Amniotic epithelial cell (primary cell): ENCODE measurements around the gene FAM135A.
A peak's percentile ranks its signal among the peaks of the same experiment; 100 is the strongest.

Experiments used
- DNase-seq: peaks from one replicate; pipeline ENCODE4 v3.0.0-alpha.2; 2010; ENCODE audit warnings: low read depth

The FAM135A gene

DNA sequence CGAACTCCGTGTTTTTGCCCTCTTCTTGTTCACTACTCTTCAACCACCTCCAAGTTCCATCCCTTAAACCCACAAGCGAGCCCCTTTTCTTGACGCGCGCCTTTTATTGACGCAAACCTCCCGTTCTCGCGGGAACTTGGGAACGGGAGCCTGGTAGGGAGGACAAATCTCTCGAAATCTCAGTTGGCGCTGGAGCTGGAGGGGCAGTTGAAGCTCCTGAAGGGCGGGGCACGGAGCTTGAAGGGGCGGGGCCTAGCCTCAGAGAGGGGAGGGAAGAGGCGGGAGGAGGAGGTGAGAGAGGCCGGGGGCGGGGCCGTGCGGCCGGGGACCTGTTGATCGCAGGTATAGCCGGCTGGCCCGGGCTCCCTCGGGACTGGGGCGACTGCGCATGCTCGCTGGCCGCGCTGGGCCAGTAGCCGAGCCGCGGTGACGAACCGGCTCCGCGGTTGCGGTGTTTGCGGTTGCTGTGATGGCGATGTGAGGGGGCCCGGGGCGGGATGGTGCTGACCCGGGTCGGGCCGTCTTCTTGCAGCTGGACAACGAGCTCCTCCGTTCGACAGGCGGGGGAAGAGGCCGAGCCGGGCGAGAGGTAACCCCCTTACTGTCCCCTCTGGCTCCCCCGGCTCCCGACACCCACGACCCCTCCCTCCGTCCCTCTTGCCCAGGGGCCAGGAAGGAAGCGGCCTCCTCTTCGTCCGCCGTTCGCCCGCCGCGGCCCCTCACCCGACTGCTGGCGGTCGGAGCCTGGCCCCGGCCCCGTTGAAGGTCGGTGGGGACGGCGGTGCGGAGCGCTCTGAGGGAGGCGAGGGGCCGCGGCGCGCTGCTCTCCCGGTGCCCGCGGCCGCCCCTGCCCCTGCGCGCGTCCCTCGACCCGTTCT is at the start of gene FAM135A:
Gene FAM135A, plus strand, starts transcription at position 395 of the 878 bp plus-strand sequence. CDS start 14,835 bp downstream, outside the sequence.
- DNase-seq = peak; percentile 96

- no peak for DNase-seq
Observed at GRCh38 chr6:70363741-70364493, 49.4 kb upstream of the FAM135A start.

DNA sequence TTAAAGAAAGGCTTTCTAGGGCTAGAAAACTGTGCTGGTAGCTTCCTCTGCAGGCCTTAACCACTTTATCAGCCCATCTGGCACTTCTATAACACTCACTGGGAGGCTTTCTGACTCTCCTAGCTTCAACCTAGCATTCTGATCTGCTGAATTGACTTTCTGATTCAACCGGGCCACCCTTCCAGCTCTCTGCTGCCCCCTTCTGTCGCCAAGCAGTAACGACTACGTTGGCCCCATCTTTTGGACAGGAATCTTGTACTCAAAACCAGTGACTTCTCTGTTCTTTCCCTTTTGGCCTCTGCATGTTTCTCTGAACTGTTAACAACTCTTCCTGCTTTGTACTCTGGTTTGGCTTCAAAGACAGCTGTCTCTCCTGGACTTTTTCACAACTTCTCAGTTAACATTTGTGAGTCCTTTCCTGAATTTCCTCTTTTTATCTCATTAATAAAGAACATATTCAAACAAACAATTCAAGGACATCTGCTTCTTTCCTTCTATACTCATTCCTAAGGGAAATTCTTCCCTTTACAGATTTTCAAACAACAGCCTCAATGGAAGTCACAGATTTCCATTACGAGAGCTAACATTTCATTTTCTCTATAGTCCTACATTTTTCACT is 43.9 kb upstream of the FAM135A start:
- peak; percentile 51 for DNase-seq

DNA sequence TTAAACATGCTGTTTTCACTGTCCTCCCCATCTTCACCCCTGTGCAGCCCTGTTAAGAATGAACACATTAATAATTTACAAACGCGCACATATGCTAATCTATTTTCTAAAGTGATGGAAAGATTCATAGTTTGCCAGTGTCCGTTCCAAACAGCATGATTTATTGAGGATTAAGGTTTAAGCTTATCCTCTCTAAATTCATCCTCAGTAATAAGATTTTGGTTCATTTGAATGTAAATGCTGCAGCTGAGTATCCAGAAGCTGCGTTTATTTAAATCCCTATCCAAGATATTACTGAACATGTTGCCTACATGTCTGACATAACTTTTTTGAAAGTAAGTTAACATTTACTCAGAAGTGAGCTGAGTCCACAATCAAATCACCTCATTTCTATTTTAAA is 42.8 kb upstream of the FAM135A start:
- DNase-seq = no peak

DNA sequence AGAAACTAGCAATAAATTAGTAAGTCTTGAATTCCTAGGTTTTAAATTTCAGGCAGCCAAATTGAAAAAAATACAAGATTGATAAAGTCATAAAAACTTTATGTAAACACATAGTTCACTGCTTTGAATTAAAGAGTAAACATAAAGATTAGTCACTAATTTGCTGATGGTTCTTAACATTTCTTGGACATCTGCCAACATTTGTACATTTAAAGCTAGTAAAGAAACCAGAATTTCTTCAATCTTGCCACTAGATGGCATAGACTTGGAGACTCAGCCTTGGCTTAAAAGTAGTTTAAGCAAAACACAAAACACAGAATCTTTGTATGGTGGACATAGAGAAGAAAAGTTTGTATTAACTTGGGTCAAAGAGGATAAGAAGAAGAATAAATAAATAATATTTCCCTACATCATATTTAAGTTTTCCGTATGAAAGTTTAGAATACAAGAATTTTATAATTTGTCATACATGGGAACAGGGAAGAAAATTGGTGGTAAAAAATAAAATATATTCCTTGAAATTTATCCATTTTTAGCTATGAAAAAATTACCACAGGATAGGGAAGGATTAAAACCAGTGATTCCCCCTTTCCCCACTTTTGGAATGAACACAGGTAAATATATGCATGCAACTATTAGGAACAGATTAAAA is 41.7 kb upstream of the FAM135A start:
- DNase-seq = peak; percentile 76

DNA sequence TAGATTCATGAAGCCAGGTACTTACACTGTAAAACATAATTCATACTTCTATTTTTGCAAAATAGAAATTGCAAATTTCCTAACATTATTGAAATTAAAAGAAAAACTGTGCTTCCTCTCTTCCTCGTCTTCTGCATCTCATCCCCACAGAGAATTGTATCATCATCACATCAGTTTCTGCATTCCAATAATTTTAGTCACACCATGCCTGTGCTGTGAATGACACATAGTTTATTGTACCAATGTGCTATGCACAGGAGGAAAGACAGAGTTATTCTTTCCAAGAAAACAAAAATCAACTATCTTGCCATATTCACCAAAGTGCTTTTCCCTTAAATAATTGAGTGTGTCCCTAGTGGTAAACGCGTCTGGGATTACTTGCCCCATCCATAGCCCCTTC is 38.1 kb upstream of the FAM135A start:
- peak; percentile 23 for DNase-seq

- no peak for DNase-seq
Observed at GRCh38 chr6:70375882-70376281, 37.4 kb upstream of the FAM135A start.

DNA sequence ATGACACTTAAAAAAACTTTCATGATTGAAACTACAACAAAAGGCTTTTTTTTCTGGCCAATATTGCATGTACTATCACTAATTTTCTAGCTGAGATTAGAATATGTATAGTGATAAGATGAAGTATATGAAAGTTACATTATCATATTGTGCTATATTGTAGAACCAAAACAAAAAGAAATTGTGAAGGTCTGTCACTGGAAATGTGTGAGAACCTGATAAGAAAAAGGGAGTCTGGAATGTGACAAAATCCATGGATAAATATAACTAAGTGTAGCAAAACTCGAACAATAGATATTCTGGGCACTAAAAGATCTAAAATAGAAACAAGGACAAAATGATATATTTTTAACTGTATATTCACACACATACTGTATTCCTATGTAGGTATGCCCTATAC is 36.7 kb upstream of the FAM135A start:
- no peak for DNase-seq

DNA sequence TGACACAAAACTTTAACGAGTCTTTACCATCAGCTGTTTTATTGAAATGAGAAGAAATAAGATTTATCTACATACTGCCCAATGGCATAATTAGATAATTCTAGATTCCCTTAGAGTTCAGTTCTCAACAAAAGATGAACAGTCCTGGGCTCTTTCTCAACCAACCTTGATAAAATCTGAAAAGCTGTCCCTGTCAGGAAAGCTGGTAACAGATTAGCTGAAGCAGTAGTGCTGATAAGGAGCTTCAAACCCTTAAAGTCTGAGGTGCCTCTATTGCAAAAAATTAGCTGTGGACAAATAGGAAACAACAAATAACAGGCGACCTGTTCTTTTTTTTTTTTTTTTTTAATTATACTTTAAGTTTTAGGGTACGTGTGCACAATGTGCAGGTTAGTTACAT is 35.9 kb upstream of the FAM135A start:
- DNase-seq = no peak

DNA sequence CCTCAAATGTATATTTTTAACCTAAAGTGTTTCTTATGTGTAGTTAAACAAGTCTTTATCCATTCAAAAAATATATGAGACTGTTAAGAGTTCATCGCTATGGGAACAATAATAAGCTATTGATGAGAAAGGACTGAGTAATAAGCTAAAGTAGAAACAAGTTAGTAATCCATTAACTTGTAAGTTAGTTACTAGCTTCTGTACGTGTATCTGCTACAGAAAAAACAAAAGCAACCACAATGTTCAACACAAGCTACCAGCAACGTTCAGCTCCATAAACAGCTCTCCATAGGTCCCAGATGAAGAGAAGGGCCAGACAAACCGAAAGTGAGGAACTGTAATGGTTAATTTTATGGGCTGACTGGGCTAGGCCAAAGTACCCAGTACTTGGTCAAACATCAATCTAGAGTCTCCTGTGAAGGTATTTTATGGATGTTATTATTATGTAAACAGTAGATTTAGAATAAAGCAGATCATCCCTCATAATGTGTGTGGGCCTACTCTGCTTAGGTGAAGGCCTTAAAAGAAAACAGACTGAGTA is 33.8 kb upstream of the FAM135A start:
- no peak for DNase-seq

DNA sequence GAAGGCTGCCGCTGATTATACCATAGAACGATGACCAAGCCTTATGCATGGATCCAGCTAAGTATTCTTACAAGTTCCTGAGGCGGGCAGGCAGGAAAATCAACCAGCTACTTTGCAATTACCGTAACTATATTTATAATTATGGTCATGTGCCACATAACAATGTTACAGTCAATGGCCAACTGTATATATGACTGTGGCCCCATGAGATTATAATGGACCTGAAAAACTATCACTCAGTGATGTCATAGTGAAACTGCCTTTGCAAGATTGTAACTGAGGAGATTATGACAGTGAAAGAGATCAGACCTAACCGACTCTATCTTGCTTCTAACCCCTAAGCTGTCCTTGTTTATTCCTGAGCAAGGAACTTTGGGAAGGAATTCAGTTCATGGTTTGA is 33.1 kb upstream of the FAM135A start:
- no peak for DNase-seq

DNA sequence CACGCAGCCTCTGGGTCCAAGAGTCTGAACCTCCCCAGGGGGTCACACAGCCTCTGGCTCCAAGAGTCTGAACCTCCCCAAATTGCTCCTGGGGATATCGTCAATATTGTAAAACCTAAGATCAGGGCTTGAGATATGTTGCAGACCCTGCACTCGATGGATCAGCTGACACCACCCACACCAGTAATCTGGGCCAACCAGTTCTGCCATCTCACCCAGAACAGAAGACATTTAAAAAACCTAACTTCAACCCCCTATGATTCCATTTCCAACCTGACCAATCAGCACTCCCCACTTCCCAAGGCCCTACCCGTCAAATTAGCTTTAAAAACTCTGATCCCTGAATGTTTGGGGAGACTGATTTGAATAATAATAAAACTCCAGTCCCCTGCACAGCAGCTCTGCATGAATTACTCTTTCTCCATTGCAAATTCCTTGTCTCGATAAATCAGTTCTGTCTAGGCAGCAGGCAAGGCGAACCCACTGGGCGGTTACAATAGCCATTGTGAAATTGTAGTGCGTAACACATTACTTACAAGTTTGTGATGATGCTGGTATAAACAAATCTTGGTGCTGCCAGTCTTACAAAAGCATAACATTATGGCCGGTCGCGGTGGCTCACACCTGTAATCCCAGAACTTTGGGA is 32.4 kb upstream of the FAM135A start:
- no peak for DNase-seq

- DNase-seq = no peak
Observed at GRCh38 chr6:70381417-70381782, 31.9 kb upstream of the FAM135A start.

DNA sequence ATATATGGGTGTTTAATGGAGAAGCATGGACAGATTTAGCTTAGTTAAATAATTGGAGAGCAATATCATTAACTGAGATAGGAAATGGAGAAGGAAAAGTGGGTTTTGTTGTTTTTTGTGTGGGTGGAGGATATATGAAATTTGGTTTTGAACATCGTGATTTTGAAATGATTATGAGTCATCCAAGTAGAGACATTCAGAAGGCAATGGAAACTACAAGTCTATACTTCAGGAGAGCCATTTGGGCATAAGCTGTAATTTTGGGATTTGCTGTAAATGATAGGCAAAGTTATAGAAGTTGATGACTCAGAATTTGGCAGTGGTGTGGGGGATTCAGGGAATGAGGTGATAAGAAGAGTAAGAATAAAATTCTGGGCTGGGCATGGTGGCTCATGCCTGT is 27.4 kb upstream of the FAM135A start:
- no peak for DNase-seq

- DNase-seq = no peak
Observed at GRCh38 chr6:70388814-70389213, 24.5 kb upstream of the FAM135A start.

GRCh38 chr6:70389261-70389660 is 24.0 kb upstream of the FAM135A start:
- DNase-seq = no peak

DNA sequence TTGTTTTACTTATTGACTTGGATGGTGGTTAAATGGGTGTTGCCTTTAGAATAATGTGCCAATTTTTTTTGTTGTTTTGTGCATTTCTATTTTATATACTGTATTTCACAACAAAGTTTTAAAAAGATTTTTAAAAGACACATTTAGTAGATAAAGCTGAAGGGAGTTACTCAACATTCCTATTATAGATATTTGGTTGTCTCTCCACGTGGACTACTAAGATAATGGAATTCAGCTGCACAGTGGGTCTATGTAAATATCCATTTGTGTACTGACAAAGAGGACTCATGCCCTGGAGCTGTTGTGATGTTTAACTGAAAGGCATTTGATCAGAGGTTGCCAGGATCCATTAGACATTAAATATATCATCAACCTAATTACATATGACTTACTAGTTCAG is 23.2 kb upstream of the FAM135A start:
- DNase-seq = no peak

- DNase-seq = no peak
Observed at GRCh38 chr6:70391492-70391891, 21.8 kb upstream of the FAM135A start.

DNA sequence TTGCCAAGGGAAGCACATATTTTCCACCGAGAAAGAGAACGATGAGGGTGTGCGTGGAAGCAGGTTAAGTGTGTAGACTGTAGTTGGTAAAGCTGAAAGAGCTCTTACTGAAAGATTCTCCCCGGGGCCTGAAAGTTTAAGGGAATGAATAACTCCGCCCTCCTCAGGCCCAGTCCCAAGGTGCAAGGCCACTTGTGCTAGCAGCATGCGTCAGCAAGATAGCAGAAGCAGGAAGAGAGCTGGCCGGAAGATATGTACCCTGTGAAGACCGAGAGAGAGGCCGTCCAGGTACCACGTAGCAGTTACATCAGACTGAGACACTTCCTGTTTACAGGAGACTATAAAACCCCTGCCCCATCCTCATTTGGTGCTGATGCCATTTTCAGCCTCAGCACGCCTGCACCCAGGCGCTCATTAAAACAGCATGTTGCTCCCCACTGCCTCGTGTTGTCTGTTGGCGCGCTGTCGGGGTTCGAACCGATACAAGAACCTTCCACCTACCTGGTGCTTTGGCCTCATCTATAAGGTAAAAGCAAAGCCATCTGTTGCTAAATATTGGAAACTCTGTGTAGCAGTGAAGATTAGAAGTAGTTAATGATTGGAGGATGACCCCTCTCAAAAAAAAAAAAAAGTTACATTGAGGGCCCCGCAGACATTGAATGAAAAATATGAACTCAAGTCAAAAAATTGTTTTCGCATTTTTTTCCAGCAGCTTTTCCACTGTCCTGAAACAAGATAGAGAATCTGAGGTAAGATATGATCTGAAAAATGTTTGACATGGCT is 18.6 kb upstream of the FAM135A start:
- DNase-seq = no peak

- DNase-seq = no peak
Observed at GRCh38 chr6:70395301-70395672, 18.0 kb upstream of the FAM135A start.

DNA sequence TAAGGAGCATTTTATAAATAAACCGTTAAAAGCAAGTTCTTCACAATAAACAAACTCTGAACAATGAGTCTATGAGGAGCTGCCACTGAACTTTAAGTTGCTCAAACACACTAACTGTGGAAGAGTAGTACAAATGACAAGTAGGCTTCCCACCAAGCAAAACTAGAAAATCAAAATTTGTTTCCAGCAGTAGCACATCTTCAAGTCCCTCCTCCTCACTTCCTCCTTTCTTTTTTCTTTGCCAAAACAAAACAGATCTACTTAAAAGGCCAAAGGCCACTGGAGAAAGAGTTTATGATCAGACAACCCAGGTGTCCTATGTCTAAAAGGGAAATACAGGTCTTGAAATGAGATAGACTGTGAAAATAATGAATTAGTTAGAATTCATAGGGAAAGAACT is 17.1 kb upstream of the FAM135A start:
- no peak for DNase-seq
